ENCODE measurements around the gene CFAP119. TPM values are rescaled to one million over a fixed set of nuclear protein-coding genes. Genes with fewer than 3 reads are reported as not detected.

CFAP119 gene
- total RNA-seq, 3 donors from 2014 or later (not counting 1 experiment from before 2014, with no cell fraction given) = 3.4 to 5.1 (median 4.9) TPM

DNA sequence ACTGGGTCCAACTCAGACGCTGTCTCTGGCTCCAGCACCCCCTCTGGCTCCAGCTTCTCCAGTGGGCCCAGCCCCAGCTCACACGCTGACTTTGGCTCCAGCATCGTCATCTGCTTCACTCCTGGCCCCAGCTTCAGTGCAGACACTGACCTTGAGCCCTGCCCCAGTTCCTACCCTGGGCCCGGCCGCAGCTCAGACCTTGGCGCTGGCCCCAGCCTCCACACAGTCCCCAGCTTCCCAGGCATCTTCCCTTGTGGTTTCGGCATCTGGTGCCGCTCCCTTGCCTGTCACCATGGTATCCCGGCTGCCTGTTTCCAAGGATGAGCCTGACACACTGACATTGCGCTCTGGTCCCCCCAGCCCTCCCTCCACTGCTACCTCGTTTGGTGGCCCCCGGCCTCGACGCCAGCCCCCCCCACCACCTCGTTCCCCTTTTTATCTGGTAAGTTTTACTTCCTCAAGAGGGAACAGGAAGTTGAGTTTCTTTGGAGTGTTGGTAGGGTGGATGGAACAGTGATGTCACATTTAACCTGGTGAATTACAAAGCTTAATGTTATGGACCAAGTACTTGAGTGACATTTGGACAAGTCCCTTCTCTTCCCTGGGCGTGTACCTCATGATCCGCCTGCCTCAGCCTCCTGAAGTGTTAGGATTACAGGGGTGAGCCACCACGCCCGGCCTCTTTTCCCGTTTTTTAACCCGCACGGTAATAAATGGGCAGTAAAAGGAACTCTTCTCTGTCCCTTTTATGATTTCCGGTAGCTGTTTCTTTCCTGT is 37.0 kb downstream of the CFAP119 start:
- H3K4me1 ChIP-seq (ENCODE audit: control insufficient read depth, insufficient read depth, low read length) = peaks cover 4% of the 10 kb centered on the region
- no peak for DNase-seq
- H3K4me3 Mint-ChIP-seq = no peak overlapping the region

DNA sequence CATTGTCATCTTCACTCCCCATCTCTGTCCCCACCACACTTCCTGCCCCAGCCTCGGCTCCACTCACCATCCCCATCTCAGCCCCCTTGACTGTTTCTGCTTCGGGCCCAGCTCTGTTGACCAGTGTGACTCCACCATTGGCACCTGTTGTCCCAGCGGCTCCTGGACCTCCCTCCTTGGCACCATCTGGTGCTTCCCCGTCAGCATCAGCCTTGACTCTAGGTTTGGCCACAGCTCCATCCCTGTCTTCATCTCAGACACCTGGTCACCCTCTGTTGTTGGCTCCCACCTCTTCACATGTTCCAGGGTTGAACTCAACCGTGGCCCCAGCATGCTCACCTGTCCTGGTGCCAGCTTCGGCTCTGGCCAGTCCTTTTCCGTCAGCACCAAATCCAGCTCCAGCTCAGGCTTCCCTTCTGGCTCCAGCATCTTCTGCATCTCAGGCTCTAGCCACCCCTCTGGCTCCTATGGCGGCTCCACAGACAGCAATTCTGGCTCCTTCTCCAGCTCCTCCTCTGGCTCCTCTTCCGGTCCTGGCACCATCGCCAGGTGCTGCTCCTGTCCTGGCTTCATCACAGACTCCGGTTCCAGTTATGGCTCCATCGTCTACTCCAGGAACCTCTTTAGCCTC is 38.0 kb downstream of the CFAP119 start:
- ATAC-seq = no peak
- WGBS (ENCODE audit: insufficient coverage) = 96% methylated on average over 12 of the region's 12 CpGs

More for the DNA sequence above, 37.0 kb downstream of the CFAP119 start:
- Mint-ChIP-seq H3K27me3 (ENCODE audit: low read depth in 2 of 2) (no peaks in the 10 kb centered on the region), H3K4me1 (peaks cover 0 to 27% of the 10 kb centered on the region in 2 donors), H3K9me3 (no peaks in the 10 kb centered on the region), H3K27ac (peak overlapping the region; percentile 30 to 65), H3K36me3 (peaks cover 7% of the 10 kb centered on the region)
- ATAC-seq = no peak
- peaks cover 75% of the 10 kb centered on the region for H3K36me3 ChIP-seq (ENCODE audit: control insufficient read depth, insufficient read depth, low read length)
- H3K9me3 ChIP-seq (ENCODE audit: control insufficient read depth, insufficient read depth, low read length) = no peaks in the 10 kb centered on the region
- intact Hi-C loops (cut with micrococcal nuclease) = no loop called here
- H3K27ac ChIP-seq (ENCODE audit: low read length) = no peak overlapping the region
- no peak overlapping the region for H3K4me3 ChIP-seq (ENCODE audit: low read length)
- WGBS (ENCODE audit: insufficient coverage) = 96% methylated on average over 18 of the region's 23 CpGs
- TF ChIP-seq, protein P1, sequence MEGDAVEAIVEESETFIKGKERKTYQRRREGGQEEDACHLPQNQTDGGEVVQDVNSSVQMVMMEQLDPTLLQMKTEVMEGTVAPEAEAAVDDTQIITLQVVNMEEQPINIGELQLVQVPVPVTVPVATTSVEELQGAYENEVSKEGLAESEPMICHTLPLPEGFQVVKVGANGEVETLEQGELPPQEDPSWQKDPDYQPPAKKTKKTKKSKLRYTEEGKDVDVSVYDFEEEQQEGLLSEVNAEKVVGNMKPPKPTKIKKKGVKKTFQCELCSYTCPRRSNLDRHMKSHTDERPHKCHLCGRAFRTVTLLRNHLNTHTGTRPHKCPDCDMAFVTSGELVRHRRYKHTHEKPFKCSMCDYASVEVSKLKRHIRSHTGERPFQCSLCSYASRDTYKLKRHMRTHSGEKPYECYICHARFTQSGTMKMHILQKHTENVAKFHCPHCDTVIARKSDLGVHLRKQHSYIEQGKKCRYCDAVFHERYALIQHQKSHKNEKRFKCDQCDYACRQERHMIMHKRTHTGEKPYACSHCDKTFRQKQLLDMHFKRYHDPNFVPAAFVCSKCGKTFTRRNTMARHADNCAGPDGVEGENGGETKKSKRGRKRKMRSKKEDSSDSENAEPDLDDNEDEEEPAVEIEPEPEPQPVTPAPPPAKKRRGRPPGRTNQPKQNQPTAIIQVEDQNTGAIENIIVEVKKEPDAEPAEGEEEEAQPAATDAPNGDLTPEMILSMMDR (IDR thresholded peaks at IDR 0.05) = no peak
- no peaks in the 10 kb centered on the region for H3K27me3 ChIP-seq (ENCODE audit: control insufficient read depth, insufficient read depth, low read length)

DNA sequence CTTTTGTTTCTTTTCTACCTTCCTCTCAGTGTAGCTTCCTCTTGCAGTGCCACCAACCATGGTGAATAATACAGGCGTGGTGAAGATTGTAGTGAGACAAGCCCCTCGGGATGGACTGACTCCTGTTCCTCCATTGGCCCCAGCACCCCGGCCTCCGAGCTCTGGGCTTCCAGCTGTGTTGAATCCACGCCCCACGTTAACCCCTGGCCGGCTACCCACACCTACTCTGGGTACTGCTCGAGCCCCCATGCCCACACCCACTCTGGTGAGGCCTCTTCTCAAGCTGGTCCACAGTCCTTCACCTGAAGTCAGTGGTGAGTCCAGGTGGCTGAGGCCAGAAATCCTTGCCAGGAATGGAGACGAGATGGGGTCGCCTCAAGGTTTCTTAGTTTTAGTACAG is 38.9 kb downstream of the CFAP119 start:
- Histone ChIP-seq H3K27ac (ENCODE audit: low read length) (no peak overlapping the region), H3K9me3 (ENCODE audit: control insufficient read depth, insufficient read depth, low read length) (no peaks in the 10 kb centered on the region), H3K4me3 (ENCODE audit: low read length) (no peak overlapping the region), H3K27me3 (ENCODE audit: control insufficient read depth, insufficient read depth, low read length) (no peaks in the 10 kb centered on the region), H3K36me3 (ENCODE audit: control insufficient read depth, insufficient read depth, low read length) (peaks cover 75% of the 10 kb centered on the region), H3K4me1 (ENCODE audit: control insufficient read depth, insufficient read depth, low read length) (peaks cover 4% of the 10 kb centered on the region)
- H3K27me3 Mint-ChIP-seq (ENCODE audit: low read depth in 2 of 2) = no peaks in the 10 kb centered on the region
- no peaks in the 10 kb centered on the region for H3K9me3 Mint-ChIP-seq
- ATAC-seq (no peak), DNase-seq (no peak)
- peaks cover 7% of the 10 kb centered on the region for H3K36me3 Mint-ChIP-seq
- TF ChIP-seq, protein P1 (IDR thresholded peaks at IDR 0.05) = no peak
- peak overlapping the region; percentile 30 to 65 for H3K27ac Mint-ChIP-seq
- H3K4me1 Mint-ChIP-seq = peaks cover 0 to 27% of the 10 kb centered on the region in 2 donors
- no peak overlapping the region for H3K4me3 Mint-ChIP-seq
- 96% methylated on average over 10 of the region's 10 CpGs for WGBS (ENCODE audit: insufficient coverage)
- intact Hi-C loops (cut with micrococcal nuclease) = no loop called here

More for the DNA sequence above, 38.0 kb downstream of the CFAP119 start:
- Mint-ChIP-seq H3K4me3 (no peak overlapping the region), H3K9me3 (no peaks in the 10 kb centered on the region), H3K36me3 (peaks cover 7% of the 10 kb centered on the region), H3K4me1 (peaks cover 0 to 27% of the 10 kb centered on the region in 2 donors), H3K27ac (peak overlapping the region; percentile 30 to 65), H3K27me3 (ENCODE audit: low read depth in 2 of 2) (no peaks in the 10 kb centered on the region)
- intact Hi-C loops (cut with micrococcal nuclease) = no loop called here
- TF ChIP-seq, protein P1 (IDR thresholded peaks at IDR 0.05) = no peak
- peaks cover 4% of the 10 kb centered on the region for H3K4me1 ChIP-seq (ENCODE audit: control insufficient read depth, insufficient read depth, low read length)
- H3K4me3 ChIP-seq (ENCODE audit: low read length) = no peak overlapping the region
- H3K36me3 ChIP-seq (ENCODE audit: control insufficient read depth, insufficient read depth, low read length) = peaks cover 71% of the 10 kb centered on the region
- no peaks in the 10 kb centered on the region for H3K27me3 ChIP-seq (ENCODE audit: control insufficient read depth, insufficient read depth, low read length)
- no peak overlapping the region for H3K27ac ChIP-seq (ENCODE audit: low read length)
- DNase-seq = no peak
- no peaks in the 10 kb centered on the region for H3K9me3 ChIP-seq (ENCODE audit: control insufficient read depth, insufficient read depth, low read length)
